ENCODE data around the gene SBF2.

- TF ChIP-seq CTCF (IDR thresholded peaks at IDR 0.05) (no peak), POLR2A (IDR thresholded peaks at IDR 0.05) (no peak), POLR2AphosphoS5 (IDR thresholded peaks at IDR 0.05) (no peak)
These were observed 490.2 kb downstream of the SBF2 start for GRCh38 chr11:9803685-9804418.
